HUDEP-2 (cell line): ENCODE measurements around the gene CDH2.

Experiments used
- DNase-seq, 76 experiments: peaks; one replicate each; lab custom pipeline; 2025; ENCODE audit not compliant: unreplicated experiment in 76 of 76; lab: John Stamatoyannopoulos, UW

The CDH2 gene

DNA sequence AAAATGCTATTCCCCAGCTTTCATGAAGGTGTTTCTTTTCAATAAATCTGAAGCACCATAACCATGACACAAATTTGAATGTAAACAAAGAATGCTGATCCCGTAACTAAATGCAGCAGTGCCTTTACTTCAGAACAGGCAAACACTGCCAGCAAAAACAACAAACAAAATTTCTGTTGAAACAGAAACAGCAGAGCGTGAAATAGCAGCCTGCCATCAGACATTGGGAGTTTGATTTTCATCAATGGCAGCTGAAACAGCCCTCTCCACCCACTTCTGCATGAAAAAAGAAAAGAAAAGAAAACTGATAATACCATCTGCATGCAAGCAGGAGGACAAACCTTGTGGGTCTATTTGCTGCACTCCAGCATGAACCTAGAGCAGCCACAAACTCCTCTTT is 128.3 kb downstream of the CDH2 start:
- no peak for DNase-seq

- no peak for DNase-seq
These were observed 131.1 kb downstream of the CDH2 start for GRCh38 chr18:28045880-28046279.

DNA sequence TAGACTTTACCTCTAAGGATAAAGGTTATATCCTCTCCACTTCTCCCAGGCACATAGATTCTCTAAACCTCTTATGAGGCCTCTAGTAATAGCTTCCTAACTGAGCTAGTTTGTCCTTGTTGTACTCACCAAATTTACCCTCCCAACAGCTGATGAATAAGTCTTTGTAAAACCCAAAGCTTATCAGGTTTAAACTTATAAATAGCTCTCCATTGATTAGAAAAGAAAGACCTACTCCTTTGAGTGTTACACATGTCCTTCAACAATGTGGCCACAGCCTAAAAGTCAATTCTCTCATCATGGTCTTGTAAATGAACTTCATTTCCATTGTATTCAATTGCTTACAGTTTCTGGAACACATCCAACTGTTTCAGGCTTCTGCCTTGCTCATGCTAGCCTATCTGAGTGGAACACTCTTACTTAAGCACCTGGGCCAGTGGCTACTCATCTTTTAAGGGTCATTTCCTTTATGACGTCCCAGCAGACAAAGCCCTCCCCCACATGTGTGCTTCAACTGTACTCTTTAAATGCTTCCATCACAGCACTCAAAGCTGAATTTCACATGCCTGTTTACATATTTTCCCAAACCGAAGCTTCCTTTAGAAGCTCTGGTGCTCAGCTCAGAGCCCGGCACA is 131.6 kb downstream of the CDH2 start:
- no peak for DNase-seq

DNA sequence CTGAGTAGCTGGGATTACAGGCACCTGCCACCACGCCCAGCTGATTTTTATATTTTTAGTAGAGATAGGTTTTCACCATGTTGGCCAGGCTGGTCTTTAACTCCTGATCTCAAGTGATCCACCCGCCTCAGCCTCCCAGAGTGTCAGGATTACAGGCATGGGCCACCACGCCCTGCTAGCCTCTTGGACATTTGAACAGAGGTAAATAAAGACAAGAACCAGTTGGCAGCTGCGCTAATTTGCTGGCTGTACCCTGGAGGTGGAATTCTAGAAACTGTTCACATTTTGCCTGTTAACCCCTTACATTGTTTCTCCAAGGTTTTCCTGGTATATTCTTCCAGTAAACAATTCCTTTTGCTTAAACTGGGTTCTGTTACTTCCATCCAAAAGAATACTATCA is 132.9 kb downstream of the CDH2 start:
- DNase-seq: no peak

GRCh38 chr18:28043631-28044030 is 133.3 kb downstream of the CDH2 start:
- DNase-seq: no peak

DNA sequence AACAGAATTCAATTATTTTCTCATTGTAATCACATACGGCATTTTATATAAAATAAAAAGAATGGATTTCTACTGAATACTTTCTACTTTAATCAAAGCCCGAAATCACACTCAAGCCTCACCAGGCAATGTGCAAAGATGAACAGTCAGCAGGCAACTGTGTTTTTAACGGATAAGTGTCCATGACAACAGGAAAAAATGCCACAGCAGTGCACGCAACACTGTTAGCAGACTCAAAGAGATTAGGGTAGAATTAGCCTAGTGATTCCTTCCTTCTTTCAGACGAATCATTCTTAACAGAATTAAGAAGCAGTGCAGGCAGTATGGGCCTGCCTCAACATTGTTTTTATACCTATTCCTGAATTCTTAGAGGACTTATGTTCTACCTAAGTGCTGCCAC is 135.6 kb downstream of the CDH2 start:
- no peak for DNase-seq

DNA sequence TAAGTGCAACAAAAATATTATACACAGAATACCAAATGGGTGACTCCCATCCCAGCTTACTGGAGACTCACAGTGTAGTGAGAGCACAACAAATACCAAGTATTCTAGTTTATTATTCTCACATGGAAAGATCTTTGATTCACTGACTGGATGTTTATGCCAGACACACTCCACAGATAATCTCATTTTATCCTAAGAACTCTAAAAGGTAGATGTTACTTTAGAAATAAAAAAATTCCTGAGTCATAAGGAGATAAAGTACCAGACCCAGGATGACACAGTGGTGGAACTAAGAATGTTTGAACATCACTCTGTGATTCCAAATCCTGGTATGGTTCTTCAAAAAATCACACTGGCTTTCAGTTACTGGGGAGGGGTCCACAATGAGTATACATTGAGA is 136.2 kb downstream of the CDH2 start:
- DNase-seq: no peak

GRCh38 chr18:28040211-28040610 is 136.7 kb downstream of the CDH2 start:
- DNase-seq: no peak

DNA sequence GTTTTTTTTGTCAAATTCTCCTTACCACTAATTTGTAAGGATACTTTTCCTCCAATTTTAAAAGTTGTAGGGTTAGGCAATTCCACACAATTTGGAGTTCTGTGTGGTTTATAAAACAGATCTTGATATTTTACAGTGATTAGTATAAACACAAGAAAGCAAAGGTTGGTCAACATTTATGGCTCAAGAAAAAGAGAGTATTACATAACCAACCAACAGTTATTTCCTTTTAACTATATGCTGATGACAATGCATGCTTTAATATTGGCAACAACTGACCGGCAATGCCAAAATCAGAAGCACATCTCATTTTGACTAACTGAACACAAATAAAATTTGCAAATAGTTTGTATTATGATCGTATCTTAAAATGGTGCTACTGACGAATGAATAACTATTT is 137.2 kb downstream of the CDH2 start:
- DNase-seq: no peak

- no peak for DNase-seq
These were observed 137.9 kb downstream of the CDH2 start for GRCh38 chr18:28039078-28039477.

DNA sequence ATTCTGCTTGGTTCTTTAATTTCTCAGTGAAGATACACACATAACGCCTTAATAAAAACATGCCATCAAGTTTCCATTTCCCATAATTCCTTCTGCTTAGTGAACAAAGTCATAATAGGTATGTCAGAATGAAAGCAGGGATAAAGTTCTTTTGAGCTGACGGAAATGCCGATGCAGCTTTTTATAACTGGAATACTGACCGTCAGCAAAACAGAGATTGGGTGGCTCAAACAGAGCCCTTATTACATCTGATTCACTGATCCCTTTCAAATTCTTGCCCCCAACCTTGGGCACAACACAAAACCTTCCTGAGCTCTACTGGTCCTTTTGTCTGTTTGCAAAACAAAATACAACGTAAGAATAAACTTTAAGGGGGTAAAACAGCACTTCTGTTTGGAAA is 140.4 kb downstream of the CDH2 start:
- DNase-seq: no peak

DNA sequence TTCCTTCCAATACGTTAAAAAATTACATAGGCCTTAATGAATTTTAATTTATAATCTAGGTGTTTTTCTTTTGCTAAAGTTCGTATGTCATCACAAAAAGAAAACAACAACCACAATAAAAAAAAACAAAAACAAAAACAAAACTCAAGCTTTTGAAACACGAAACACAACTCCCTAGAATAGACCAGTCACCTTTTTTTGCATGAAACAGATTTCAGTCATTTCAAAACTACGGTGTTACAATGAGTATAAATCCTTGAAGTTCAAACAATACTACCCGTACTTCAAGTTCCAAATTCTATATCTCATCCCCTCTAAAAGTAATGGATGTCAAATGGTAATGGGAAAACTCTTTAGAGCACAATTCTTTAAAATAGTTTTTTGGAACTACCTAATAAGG is 142.4 kb downstream of the CDH2 start:
- DNase-seq: no peak

GRCh38 chr18:28032177-28032576 is 144.8 kb downstream of the CDH2 start:
- DNase-seq: no peak

- DNase-seq: no peak
These were observed 146.5 kb downstream of the CDH2 start for GRCh38 chr18:28030458-28030857.

- no peak for DNase-seq
These were observed 149.2 kb downstream of the CDH2 start for GRCh38 chr18:28027755-28028154.

DNA sequence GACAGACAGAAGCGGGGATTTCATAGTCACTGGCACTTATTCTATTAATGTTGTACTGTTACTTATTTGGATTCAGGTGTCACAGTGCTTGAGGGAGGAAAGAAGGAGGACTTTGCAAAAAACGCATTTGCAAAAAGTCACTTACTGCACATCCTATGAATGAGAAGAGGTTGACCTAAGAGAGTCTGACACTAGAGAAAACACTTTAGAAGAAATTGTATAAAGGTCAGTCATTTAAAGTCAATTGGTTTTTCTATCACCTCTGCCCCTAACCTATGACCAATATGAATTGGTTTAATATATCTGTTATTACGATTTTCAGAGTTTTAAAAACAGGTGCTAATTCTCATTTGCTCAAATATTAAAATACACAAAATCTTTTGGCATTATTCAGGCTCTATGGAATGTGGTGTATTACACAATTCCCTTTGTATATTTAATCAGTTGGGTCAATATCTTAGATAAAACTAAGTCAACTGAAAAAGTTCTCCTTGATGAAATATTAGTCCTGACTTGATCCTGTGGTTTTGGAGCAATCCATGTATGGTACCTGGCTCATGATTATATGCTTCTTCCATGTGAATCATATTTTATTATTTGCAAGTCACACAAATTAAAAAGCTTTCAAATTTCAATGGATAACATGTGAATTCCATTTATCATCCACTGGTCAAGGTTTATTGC is 157.4 kb downstream of the CDH2 start:
- no peak for DNase-seq

DNA sequence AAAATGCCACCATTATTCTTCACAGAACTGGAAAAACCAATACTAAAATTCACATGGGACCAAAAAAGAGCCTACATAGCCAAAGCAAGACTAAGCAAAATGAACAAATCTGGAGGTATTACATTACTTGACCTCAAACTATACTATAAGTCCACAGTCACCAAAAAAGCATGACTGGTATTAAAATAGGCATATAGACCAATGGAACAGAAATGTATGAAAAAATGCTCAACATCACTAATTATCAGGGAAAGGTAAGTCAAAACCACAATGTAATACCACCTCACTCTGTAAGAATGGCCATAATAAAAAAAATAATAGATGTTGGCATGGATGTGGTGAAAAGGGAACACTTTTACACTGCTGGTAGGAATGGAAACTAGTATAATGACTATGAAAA is 158.6 kb downstream of the CDH2 start:
- no peak for DNase-seq

DNA sequence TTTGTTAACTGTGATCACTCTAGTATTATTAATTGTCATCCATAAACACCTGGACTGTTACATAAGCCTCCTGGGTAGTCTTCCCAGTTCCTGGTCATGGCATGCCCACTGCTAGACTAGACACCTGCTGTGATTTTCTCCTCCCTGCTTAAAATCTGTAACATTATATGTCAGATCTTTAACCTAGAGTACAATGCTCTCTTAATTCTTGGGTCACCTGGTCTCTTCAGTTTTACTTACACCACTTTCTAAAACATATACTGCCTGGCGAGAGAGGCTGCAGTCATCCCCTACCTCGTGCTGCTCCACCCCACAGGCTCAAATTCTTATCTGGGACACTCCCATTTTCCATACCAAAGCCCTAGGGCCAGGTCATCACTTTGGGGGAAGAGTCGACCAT is 161.3 kb downstream of the CDH2 start:
- no peak for DNase-seq

- DNase-seq: no peak
These were observed 163.9 kb downstream of the CDH2 start for GRCh38 chr18:28013066-28013465.

DNA sequence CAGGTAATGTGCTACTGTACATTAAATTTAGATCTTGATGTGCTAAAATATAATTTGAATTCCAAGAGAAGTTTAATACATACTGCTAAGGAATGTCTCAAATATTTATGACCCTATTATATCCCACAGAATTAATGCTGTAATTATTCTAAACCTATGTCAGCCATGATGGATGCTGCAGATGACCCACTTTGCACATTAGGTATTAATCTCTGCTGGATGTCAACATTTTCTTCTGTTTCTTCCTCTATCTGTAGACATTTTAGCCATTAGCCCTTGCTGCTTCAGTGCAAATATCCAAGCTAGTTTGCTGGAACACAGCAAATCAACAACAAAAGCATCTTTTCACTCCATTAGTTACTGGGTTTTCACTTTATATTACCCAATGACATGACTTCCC is 164.6 kb downstream of the CDH2 start:
- no peak for DNase-seq

DNA sequence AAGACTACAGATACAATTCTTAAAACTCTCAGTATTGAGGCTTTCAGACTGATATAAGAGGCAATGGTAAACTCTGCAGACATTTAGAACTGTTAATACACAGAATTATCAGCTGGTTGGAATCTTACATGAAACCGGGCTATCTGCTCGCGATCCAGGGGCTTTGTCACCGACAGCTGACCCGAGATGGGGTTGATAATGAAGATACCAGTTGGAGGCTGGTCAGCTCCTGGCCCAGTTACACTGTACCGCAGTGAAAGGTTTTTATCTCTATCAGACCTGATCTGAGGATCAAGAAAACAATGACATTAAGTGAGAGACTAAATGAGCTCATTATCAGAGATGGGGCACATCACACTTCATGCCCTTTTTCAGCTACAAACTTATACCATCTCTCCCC is 167.3 kb downstream of the CDH2 start:
- DNase-seq: no peak

- no peak for DNase-seq
These were observed 169.1 kb downstream of the CDH2 start for GRCh38 chr18:28007841-28008240.

DNA sequence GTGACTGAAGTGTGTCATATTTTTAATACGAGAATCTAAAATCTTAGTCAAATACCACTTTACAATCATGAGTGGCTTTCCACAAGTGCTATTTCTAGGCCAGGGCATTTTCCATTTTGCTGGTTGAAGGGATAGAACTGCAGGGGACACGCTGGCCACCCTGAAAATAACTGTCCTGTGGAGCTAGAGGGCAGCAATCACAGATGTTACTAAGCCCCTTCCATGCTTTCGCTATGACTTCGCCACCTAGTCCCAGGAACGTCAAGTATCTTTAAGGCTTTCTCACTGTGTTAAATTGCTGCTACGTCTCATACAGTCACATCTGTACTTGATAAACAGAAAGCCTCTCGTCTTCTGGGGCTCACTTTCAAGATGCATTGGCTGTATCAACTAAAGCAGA is 171.8 kb downstream of the CDH2 start:
- no peak for DNase-seq
